ENCODE results near the gene GCNT3. TPM values are rescaled to one million over a fixed set of nuclear protein-coding genes. Genes with fewer than 3 reads are reported as not detected.

The GCNT3 gene, protein sequence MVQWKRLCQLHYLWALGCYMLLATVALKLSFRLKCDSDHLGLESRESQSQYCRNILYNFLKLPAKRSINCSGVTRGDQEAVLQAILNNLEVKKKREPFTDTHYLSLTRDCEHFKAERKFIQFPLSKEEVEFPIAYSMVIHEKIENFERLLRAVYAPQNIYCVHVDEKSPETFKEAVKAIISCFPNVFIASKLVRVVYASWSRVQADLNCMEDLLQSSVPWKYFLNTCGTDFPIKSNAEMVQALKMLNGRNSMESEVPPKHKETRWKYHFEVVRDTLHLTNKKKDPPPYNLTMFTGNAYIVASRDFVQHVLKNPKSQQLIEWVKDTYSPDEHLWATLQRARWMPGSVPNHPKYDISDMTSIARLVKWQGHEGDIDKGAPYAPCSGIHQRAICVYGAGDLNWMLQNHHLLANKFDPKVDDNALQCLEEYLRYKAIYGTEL
- 0.57 TPM for polyA plus RNA-seq (ENCODE audit: insufficient read length)
- long read RNA-seq, donor 1, partial matches to known transcripts = 129 of 239 reads
- long read RNA-seq, donor 1, other reads (novel, unspliced or antisense) = 110 of 239 reads
- long read RNA-seq, donor 2, full-length matches to known transcripts = 1 of 209 reads
- long read RNA-seq, donor 2, partial matches to known transcripts = 203 of 209 reads
- long read RNA-seq, donor 2, other reads (novel, unspliced or antisense) = 5 of 209 reads
- long read RNA-seq, donor 3, partial matches to known transcripts = 125 of 130 reads
- long read RNA-seq, donor 3, other reads (novel, unspliced or antisense) = 5 of 130 reads
- long read RNA-seq, donor 4, full-length matches to known transcripts = 1 of 51 reads
- long read RNA-seq, donor 4, partial matches to known transcripts = 36 of 51 reads
- long read RNA-seq, donor 4, other reads (novel, unspliced or antisense) = 14 of 51 reads
- long read RNA-seq, donor 5, partial matches to known transcripts = 130 of 321 reads
- long read RNA-seq, donor 5, other reads (novel, unspliced or antisense) = 191 of 321 reads
- long read RNA-seq, donor 6, partial matches to known transcripts = 81 of 187 reads
- long read RNA-seq, donor 6, other reads (novel, unspliced or antisense) = 106 of 187 reads
- long read RNA-seq, donor 7, partial matches to known transcripts = 231 of 252 reads
- long read RNA-seq, donor 7, other reads (novel, unspliced or antisense) = 21 of 252 reads
- long read RNA-seq, donor 8 = 0 reads

- DNase-seq = peak; percentile 39
Observed at GRCh38 chr15:59611276-59612260, at the start of gene GCNT3. TSS of gene GCNT3 (plus strand) at chr15:59611783. CDS start at chr15:59618239, 6,456 bp downstream.

DNA sequence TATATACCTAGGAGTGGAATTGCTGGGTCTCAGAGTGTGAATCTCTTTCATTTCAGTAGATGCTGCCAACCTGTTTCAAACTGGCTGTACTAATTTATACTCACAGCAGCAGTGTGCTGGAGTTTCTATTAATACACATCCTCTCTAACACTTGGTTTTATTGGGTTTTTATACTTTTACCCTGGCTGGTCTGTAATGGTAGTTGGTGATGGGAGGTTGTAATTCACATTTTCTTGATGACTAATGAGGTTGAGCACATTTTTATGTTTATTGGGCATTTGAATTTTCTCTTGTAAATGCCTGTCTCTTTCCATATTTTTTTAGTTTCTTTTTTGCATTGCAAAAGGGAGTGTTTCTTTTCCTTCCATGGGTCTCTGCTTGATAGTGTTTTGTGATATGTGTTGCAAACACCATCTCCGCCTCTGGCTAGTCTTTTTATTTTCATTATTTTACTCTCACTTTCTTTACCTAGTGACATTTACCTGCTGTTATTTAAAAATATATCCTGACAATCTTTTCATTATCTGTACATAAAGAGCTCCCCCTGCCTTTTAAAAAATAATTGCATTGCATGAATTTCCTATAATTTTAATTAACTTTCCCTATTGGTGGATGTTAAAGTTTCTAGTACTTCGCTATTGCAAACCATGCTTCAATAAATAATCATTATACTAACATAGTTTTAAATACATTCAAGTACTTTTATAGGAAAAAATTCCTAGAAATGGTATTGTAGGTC lies 49.0 kb upstream of the GCNT3 start:
- no peak for DNase-seq

DNA sequence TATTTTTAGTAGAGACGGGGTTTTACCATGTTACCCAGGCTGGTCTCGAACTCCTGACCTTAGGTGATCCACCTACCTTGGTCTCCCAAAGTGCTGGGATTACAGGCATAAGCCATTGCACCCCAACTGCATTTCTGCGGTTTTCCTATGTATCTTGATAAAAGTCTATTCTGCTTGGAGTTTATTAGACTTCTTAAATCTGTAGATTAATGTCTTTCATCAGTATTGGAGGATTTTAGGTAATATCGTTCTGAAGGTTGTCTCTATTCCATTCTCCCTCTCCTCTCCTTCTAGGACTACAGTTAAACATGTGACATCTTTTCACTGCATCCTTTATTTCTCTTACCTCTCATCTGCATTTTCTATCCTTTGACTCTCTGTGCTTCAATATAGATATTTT lies 46.3 kb upstream of the GCNT3 start:
- DNase-seq = no peak

- no peak for DNase-seq
Observed at GRCh38 chr15:59567324-59567723, 44.3 kb upstream of the GCNT3 start.

DNA sequence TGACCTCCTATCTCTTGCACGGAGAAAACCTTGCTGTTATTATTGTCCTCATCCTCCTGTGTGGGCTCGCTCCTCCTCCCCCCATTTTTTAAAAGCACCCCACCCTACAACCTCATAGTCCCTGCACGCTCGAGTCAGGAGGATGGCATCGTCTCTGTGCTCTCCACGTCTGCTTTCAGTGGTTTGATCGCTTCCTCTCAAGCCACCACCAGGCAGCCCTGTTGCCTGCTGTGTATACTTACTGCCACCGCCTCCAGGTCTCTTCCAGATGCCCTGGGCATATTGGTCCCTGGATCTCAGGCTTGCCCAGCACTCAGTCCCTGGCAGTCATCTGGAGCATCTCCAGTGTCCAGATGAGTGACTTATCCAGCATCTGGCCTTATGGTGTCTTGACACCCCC lies 42.1 kb upstream of the GCNT3 start:
- no peak for DNase-seq

GRCh38 chr15:59570315-59570714 lies 41.3 kb upstream of the GCNT3 start:
- DNase-seq = no peak

DNA sequence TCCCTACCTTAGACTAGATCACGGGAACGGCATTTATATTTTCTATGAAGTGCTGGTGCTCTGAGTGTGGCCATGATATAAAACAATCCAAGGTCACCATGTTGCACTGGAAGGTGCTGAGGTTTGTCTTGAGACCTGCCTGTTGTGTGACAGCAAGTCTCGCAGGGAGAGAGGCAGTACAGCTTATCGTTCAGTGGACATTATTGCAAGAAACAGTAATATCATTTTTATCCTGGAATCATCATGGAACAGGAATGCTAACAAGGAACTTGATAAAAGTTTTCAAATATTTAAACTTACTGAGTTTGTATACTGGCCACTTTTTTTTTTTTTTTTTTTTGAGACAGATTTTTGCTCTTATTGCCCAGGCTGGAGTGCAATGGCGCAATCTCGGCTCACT lies 40.0 kb upstream of the GCNT3 start:
- DNase-seq = no peak

DNA sequence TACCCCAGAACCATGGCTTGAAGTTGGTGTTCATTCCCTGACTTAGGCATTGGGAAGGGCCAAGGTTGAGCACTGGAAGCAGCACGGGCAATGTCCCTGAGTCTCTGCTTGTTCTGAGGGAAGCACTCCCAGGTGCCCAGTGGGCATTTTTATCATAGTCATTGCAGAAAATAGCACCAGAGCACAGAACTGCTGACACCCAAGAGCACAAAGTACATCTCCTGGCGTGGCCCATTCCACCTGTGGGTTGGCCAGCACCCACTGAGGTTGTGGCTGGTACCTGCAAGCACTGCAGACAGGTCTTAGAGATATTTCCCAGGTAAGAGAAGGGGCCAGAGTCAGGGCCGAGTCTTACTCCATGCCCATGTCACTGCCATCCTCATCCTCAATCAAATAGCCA lies 28.5 kb upstream of the GCNT3 start:
- DNase-seq = no peak

DNA sequence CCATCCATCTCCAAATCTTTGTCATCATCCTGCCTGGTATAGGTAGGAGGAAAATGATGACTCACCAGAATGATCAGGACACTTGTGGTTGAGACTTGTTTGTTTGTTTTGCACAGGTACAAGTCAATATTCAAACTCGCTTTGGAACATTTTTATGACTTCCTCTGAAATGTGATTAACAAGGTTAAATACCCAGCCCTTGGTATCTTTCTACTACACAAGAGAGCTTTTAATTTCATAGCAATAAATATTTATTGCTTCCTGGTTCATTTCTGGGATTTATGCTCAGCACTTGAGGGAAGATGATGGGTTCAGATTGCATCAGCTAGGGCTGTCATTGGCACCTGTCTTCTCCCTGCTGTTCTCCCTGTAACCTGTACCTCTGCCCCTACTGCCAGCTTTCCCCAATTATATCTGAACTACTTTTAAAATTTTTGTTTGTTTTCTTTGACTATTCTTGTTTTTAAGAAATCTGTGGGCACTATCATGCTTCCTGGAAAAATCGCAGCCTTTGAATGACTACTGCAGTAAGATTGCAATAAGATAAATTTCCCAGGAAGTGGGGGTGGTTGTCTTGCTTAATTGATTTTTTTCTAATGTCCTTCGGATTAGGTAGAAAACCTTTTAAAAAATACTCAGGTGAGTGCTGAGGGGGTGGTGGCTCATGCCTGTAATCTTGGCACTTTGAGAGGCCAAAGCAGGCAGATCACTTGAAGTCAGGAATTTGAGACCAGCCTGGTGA lies 24.3 kb upstream of the GCNT3 start:
- DNase-seq = no peak

DNA sequence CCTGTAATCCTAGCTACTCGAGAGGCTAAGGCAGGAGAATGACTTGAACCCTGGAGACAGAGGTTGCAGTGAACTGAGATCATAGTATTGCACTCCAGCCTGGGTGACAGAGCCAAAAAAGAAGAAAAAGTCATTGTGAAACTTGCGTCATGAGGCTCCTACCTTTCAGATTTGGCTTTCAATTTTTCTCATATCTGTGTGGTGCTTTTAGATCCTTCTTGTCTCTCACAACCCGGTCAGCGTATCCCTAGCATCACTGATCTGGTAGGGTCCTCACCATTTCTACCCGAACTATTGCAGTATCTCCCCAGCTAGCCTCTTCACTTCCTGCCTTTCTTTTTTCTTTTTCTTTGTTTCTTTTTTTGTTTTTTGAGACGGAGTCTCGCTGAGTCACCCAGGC lies 21.6 kb upstream of the GCNT3 start:
- DNase-seq = no peak

- no peak for DNase-seq
Observed at GRCh38 chr15:59591356-59591755, 20.2 kb upstream of the GCNT3 start.

DNA sequence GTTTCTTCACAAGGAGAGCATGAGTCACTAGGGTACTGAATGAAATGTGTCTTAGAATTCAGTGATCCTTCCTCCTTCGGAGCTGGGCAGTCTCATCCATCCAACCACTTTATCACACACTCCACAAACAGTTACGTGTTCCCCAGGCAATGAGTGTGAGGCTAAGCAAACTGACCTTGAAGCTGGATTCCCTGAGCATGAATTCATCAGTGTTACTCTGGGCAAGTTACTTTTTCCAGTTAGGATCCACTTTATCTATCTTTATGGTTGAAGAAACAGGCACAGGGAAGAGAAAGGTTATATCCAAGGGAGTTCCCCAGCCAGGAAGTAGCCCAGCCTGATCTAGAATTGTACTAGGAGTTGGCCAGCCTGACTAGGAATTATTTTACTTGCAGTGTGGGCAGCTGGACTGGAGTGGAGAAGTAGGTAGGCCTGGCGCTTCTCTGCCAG lies 17.1 kb upstream of the GCNT3 start:
- DNase-seq = peak; percentile 1

- DNase-seq = no peak
Observed at GRCh38 chr15:59594991-59595390, 16.6 kb upstream of the GCNT3 start.

- DNase-seq = no peak
Observed at GRCh38 chr15:59595434-59595915, 16.1 kb upstream of the GCNT3 start.

DNA sequence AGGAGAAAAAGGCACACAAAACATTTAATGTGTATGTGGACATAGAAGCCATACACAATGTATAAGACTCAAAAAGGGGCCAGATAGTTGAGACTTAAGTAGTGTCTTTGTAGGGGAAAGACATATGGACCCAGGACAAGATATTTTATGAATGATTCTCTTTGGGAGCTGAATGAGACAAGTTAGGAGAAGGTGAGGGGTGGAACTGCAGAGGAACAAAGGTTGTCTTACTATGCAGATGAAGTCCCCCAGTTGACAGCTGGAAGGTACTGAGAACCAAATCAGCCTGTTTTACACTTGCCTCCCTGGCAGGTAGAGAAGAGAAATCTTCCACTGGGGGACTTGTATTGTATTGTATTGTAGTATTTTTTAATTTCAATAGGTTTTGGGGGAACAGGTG lies 14.9 kb upstream of the GCNT3 start:
- DNase-seq = no peak

DNA sequence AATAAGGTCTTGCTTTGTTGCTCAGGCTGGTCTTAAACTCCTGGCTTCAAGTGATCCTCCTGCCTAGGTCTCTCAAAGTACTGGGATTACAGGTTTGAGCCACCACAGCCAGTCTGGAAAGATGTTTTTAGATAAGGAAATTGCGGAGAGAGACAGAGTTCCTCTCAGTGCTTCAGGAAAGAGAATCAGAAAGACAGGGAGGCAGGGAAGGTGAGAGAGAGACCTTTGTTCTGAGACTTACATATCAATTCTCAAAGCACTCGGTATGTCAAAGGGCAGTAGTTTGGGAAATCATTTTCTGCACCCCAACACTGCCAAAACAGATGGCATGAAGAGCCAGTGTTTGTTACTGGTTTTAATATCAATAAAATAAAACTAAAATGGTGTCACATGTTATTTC lies 13.1 kb upstream of the GCNT3 start:
- DNase-seq = no peak

GRCh38 chr15:59605994-59606393 lies 5.6 kb upstream of the GCNT3 start:
- DNase-seq = no peak

- no peak for DNase-seq
Observed at GRCh38 chr15:59609730-59610712, 1.6 kb upstream of the GCNT3 start.
